ENCODE results near the gene POU1F1. TPM values are rescaled to one million over a fixed set of nuclear protein-coding genes. Genes with fewer than 3 reads are reported as not detected.
A peak's percentile ranks its signal among the peaks of the same experiment; 100 is the strongest.

Gene POU1F1
- total RNA-seq, 1 experiment from 2014 or later, result not detected

GRCh38 chr3:87313641-87314040 lies 37.3 kb upstream of the POU1F1 start:
- no TSS peak for BruUV-seq (replicated peaks)

GRCh38 chr3:87311309-87311708 lies 34.9 kb upstream of the POU1F1 start:
- ATAC-seq, result peak; percentile 85
- intact Hi-C loops (cut with micrococcal nuclease), result loop anchor here (10.0 kb wide), 1 partner anchor 273 kb away; no protein-coding TSS in a partner anchor
- H3K27ac ChIP-seq (ENCODE audit: low read length), result peak overlapping the region; percentile 85
- no peaks in the 10 kb centered on the region for H3K79me2 ChIP-seq (ENCODE audit: low read length)
- H3K9me2 ChIP-seq (replicated peaks; ENCODE audit: low read length), result no peaks in the 10 kb centered on the region
- H3K9me3 ChIP-seq (ENCODE audit: low read length), result no peaks in the 10 kb centered on the region
- peaks cover 39% of the 10 kb centered on the region for H3K4me1 ChIP-seq (ENCODE audit: insufficient read depth, low read length)
- no peaks in the 10 kb centered on the region for H4K20me1 ChIP-seq (ENCODE audit: low read length)
- no peaks in the 10 kb centered on the region for H3K36me3 ChIP-seq (ENCODE audit: low read depth, low read length)
- H3K27me3 ChIP-seq (ENCODE audit: low read length), result no peaks in the 10 kb centered on the region
- ChIA-PET CTCF (no interaction called here), POLR2A (ENCODE audit: unreplicated experiment) (no interaction called here)
- no peaks in the 10 kb centered on the region for H3F3A ChIP-seq (ENCODE audit: low read length, unreplicated experiment)
- TF ChIP-seq EZH2 (IDR thresholded peaks at IDR 0.05; ENCODE audit: low read length, unreplicated experiment) (no peak), EZH2phosphoT487 (IDR thresholded peaks at IDR 0.05; ENCODE audit: borderline replicate concordance, low read length) (no peak), CTCF (conservative IDR thresholded peaks at IDR 0.05; ENCODE audit: low read depth, low read length) (no peak)
- peak overlapping the region; percentile 42 for H3K9ac ChIP-seq (ENCODE audit: low read length)
- H2AFZ ChIP-seq (ENCODE audit: low read length), result no peak overlapping the region
- DNase-seq, result peak; percentile 90
- peak overlapping the region; percentile 54 for H3K4me2 ChIP-seq (ENCODE audit: low read length)
- no TSS peak for BruUV-seq (replicated peaks)
- H3K4me3 ChIP-seq (ENCODE audit: low read length), result no peak overlapping the region

More at GRCh38 chr3:87313641-87314040, 37.3 kb upstream of the POU1F1 start:
- Histone ChIP-seq H4K20me1 (ENCODE audit: low read length) (no peaks in the 10 kb centered on the region), H3K27me3 (ENCODE audit: low read length) (no peaks in the 10 kb centered on the region), H3K4me3 (ENCODE audit: low read length) (no peak overlapping the region), H3K4me1 (ENCODE audit: insufficient read depth, low read length) (peaks cover 48% of the 10 kb centered on the region), H2AFZ (ENCODE audit: low read length) (no peak overlapping the region), H3K36me3 (ENCODE audit: low read depth, low read length) (no peaks in the 10 kb centered on the region), H3K9me2 (replicated peaks; ENCODE audit: low read length) (no peaks in the 10 kb centered on the region), H3K27ac (ENCODE audit: low read length) (peak overlapping the region; percentile 60), H3K79me2 (ENCODE audit: low read length) (no peaks in the 10 kb centered on the region), H3K4me2 (ENCODE audit: low read length) (0 out of 2 replicates have a peak overlapping the region, but pooled peaks have one; percentile 5), H3K9ac (ENCODE audit: low read length) (no peak overlapping the region; the same call in 1 of the 2 replicates), H3F3A (ENCODE audit: low read length, unreplicated experiment) (peaks cover 3% of the 10 kb centered on the region), H3K9me3 (ENCODE audit: low read length) (no peaks in the 10 kb centered on the region)
- peak; percentile 80 for DNase-seq
- TF ChIP-seq CTCF (conservative IDR thresholded peaks at IDR 0.05; ENCODE audit: low read depth, low read length) (no peak), EZH2 (IDR thresholded peaks at IDR 0.05; ENCODE audit: low read length, unreplicated experiment) (no peak), EZH2phosphoT487 (IDR thresholded peaks at IDR 0.05; ENCODE audit: borderline replicate concordance, low read length) (no peak)
- ChIA-PET POLR2A (ENCODE audit: unreplicated experiment) (no interaction called here), CTCF (no interaction called here)
- peak; percentile 65 for ATAC-seq
- intact Hi-C loops (cut with micrococcal nuclease), result loop anchor here (10.0 kb wide), 1 partner anchor 271 kb away; no protein-coding TSS in a partner anchor

- Histone ChIP-seq H3F3A (ENCODE audit: low read length, unreplicated experiment) (no peaks in the 10 kb centered on the region), H3K27me3 (ENCODE audit: low read length) (no peaks in the 10 kb centered on the region), H3K9me3 (ENCODE audit: low read length) (no peaks in the 10 kb centered on the region), H3K27ac (ENCODE audit: low read length) (peak overlapping the region; percentile 70), H2AFZ (ENCODE audit: low read length) (no peak overlapping the region), H3K4me3 (ENCODE audit: low read length) (no peak overlapping the region), H4K20me1 (ENCODE audit: low read length) (no peaks in the 10 kb centered on the region), H3K4me1 (ENCODE audit: insufficient read depth, low read length) (peaks cover 39% of the 10 kb centered on the region), H3K9ac (ENCODE audit: low read length) (peak overlapping the region; percentile 1; the same call in 1 of the 2 replicates), H3K79me2 (ENCODE audit: low read length) (no peaks in the 10 kb centered on the region), H3K4me2 (ENCODE audit: low read length) (peak overlapping the region; percentile 8; the same call in 1 of the 2 replicates), H3K9me2 (replicated peaks; ENCODE audit: low read length) (no peaks in the 10 kb centered on the region), H3K36me3 (ENCODE audit: low read depth, low read length) (no peaks in the 10 kb centered on the region)
- DNase-seq (peak; percentile 85), ATAC-seq (peak; percentile 62)
- no peak for TF ChIP-seq EZH2phosphoT487 (IDR thresholded peaks at IDR 0.05; ENCODE audit: borderline replicate concordance, low read length)
- TF ChIP-seq CTCF (conservative IDR thresholded peaks at IDR 0.05; ENCODE audit: low read depth, low read length), result no peak
- TF ChIP-seq EZH2 (IDR thresholded peaks at IDR 0.05; ENCODE audit: low read length, unreplicated experiment), result no peak
- POLR2A ChIA-PET (ENCODE audit: unreplicated experiment), result no interaction called here
- CTCF ChIA-PET, result no interaction called here
- intact Hi-C loops (cut with micrococcal nuclease), result no loop called here
- BruUV-seq (replicated peaks), result no TSS peak
Observed at GRCh38 chr3:87309601-87310000, 33.2 kb upstream of the POU1F1 start.

All from PC-3 (cell line).